GM19238 (cell line): Measurements from ENCODE around the gene ABI2.
A peak's percentile ranks its signal among the peaks of the same experiment; 100 is the strongest.
"Not testable (repeated sequence)": the region's sequence is repeated elsewhere in the genome, so short reads cannot be mapped to it uniquely, and the experiment has no call there.

Experiments
- DNase-seq: peaks from one replicate; pipeline ENCODE4 v3.0.0; 2011; ENCODE audit warnings: low spot score; ENCODE audit not compliant: insufficient read length

The ABI2 gene

GRCh38 chr2:203327901-203328759, at the start of gene ABI2:
ABI2 (plus strand) TSS chr2:203328394; CDS start chr2:203328515, 121 bp downstream.
- peak; percentile 71 for DNase-seq

GRCh38 chr2:203279288-203279687, 48.9 kb upstream of the ABI2 start:
- no peak for DNase-seq

GRCh38 chr2:203280428-203281064, 47.6 kb upstream of the ABI2 start:
- DNase-seq: no peak

DNA sequence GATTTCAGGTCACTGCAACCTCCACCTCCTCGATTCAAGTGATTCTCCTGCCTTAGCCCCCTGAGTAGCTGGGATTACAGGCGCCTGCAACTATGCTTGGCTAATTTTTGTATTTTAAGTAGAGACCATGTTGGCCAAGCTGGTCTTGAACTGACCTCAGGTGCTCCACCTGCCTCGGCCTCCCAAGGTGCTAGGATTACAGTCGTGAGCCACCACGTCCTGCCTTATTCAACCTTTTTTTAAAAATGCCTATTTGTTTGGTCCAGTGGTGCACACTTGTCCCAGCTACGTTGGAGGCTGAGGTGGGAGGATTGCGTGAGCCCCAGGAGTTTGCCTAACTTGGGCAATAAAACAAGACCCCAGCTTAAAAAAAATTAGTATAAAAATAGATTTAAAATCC, 46.1 kb upstream of the ABI2 start:
- no peak for DNase-seq

DNA sequence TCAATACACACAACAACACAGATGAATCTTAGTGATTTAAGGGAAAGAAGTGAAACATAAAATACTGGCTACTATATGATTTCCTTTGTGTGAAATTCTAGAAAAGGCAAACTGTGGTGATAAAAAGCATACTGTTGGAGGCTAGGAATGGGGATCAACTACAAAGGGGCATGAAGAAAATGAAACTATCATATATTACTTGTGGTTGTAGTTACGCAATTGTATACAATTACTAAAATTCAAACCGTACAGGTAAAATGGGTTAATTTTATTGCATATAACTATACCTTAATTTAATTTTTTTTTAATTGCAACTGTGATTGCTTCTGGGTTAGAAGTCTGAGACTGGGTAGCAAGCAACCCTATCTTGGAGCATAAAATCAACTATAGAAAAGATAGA, 41.7 kb upstream of the ABI2 start:
- DNase-seq: no peak

DNA sequence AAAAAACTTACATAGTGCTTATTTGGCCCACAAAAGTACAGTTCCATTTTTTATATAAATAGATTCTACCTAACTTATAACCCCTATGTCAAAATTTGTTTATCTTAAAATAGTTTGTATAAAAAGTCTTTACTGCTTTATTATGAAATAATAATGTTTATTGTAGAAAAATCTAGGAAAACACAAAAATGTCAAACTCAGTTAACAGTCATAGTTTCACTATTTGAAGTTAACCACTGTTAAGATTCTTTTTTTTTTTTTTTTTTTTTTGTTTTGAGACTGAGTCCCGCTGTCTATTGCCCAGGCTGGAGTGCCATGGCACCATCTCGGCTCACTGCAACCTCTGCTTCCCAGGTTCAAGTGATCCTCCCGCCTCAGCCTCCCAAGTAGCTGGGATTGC, 26.5 kb upstream of the ABI2 start:
- no peak for DNase-seq

- DNase-seq: not testable (repeated sequence)
Measured at GRCh38 chr2:203302586-203302985, 25.6 kb upstream of the ABI2 start.

GRCh38 chr2:203310688-203311436, 17.3 kb upstream of the ABI2 start:
- no peak for DNase-seq

DNA sequence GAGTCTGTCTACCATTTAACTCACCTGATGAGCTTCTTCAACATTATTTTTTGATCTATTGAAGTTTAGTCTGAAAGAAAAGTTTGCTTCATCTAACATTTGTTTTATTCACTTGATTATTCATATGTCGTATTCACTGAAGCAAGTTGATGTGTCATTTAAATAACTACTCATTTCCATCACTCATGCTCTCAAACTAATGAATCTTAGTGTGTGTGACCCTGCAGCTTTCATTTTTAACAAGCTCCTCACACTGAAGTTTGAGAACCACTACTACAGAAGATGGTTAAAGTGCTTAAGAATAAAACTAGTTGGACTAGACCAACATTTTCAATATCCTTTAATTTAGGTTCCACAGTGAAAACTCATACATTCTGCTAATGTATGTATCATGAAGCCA, 1.8 kb upstream of the ABI2 start:
- no peak for DNase-seq

DNA sequence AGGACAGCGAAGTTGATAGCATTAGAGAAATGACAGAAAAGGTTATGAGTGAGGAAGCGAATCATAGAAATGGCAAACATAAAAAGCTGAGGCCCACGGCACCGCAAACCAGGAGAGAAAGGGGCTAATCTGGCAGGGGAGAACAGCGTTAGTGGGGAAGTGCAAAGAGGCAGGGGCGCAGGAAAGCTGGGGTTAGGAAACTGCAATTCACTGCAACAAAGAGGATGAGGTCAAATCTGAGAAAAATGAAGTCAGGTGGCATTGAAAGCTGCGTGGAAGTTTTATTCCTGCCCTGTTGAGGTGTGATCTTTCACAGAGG, 653 bp upstream of the ABI2 start:
- DNase-seq: no peak

- peak; percentile 41 for DNase-seq
Measured at GRCh38 chr2:203328760-203329540, 756 bp downstream of the ABI2 start.

DNA sequence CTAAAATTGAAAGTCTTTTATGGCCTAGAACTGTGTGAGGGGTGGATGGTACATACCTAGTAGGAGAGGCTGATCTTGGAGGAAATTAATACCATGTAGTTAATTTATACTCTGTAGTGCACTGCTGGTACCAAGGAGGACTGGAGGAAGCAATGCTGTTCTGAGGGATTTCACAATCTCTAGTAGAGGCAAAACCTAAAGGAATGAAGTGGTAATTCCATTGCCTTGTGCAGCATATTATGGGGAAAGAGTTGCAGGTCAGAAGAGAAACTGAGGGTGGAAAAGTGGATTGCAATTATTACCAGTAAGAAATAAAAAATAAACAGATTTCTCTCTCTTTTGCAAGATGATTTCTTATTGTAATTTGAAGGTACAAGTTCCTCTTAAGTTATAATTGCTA, 2.2 kb downstream of the ABI2 start:
- DNase-seq: no peak

DNA sequence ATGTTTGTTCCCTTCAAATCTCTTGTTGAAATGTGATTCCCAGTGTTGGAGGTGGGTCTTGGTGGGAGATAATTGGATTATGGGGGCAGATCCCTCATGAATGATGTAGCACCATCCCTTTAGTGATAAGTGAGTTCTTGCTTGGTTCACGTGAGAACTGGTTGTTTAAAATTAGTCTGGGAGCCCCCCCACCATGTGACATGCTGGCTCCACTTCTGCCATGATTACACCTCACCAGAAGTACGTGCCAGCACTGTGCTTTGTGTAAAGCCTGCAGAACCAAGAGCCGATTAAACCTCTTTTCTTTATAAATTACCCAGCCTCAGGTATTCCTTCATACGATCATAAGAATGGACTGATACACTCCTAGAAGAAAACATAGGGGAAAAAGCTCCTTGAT, 10.1 kb downstream of the ABI2 start:
- DNase-seq: no peak

DNA sequence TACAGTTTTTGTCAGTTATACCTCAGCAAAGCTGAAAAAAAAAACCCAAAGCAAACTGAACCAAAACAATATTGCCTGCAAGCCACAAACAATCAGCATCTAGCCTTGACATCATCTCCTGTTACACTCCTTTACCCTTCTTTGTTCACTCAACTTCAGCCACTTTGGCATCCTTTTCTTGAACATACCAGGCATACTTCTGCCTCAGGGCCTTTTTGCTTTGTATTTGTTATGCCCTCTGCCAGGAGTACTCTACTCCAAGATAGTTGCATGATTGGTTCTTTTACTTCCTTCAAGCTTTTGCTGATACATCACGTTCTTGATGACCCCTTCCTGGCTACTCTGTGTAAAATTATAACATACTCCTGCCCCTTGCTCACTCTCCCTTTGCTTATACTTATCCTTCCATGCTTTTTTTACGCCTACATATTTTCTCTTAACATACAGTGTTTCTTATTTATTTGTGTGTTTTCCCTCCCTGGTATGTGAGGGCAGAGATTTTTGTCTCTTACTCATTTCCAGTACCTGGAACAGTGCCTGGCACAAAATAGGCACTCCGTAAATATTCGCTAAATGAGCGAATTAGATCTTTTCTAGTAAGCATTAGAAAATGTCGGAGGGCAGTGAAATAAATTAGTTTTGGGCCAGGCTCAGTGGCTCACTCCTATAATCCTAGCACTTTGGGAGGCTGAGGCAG, 12.7 kb downstream of the ABI2 start:
- no peak for DNase-seq

DNA sequence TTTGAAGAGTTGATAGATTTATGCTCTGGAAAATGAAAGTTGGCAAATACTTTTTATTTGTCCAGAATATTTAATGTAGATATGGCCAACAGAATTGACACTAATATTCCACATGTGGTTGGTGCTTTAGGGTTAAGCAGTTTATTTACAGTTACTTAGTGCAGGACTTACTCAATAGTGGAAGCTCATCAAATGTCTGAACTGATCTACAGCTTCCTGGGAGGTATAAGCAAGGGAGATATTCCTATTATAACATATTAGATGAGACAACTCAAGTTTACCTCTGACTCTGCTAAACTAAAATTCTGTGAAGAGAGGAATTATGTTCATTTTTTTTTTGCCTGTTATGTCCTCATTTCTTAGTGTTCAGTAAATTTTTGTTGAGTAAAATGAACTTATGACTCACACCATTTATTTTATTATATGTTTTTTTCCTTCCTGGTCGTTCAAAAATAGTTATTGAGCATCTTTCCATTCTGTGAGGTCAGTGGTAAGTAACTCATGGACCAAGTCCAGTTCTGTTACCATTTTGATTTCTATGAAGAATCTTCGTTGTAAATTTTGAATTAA, 13.6 kb downstream of the ABI2 start:
- DNase-seq: no peak

DNA sequence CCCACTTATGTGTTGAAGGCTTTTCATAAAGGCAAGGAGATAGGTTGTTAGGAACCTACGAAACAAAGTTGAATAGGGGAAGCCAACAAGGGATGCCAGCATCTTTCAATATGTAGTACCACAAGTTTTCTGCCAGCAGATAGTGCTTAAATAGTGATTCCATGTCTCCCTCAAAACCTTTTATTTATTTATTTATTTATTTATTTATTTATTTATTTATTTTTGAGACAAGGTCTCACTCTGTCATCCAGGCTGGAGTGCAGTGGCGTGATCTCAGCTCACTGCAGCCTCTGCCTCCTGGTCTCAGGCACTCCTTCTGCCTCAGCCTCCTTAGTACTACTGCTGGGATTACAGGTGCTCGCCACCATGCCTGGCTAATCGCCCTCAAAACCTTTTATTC, 14.2 kb downstream of the ABI2 start:
- not testable (repeated sequence) for DNase-seq

GRCh38 chr2:203344667-203345066, 16.5 kb downstream of the ABI2 start:
- no peak for DNase-seq

DNA sequence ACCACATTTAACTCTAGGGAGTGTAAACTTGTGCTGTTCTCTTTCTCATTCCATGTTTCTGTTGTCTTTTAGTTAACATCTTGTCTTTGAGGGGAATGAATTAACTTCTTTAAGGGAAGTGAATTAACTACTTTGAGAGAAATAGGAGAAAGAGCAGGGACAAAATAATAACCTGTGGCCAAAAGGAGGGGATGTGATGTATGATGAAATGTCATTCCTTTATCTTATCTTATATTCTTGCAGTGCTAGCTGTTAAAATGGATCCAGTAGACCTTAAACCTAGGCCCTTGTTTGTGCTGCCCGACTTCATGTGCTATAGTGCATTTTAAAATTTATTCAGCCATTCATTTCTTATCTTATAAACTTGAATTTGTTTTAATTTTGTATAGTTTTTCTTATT, 18.4 kb downstream of the ABI2 start:
- no peak for DNase-seq

DNA sequence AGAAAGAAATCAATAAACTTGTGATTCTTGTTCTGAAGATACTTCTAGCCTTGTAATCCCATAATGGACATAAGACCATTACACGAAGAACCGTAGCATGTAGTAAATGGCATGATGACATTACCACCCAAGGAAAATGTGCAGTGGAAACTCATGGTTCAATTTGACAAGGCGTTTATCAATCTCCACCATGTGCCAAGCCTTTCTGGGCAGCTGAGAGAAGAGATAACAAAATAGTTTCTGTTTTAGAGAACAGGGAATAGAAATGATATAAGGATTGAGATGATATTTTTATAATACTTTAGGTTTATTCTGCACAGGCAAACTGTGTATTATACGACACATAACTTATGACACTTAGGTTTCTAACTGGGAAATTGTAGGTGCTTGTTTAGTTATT, 19.2 kb downstream of the ABI2 start:
- DNase-seq: no peak

- DNase-seq: no peak
Measured at GRCh38 chr2:203352604-203353255, 24.5 kb downstream of the ABI2 start.
